Left lobe of liver (tissue), 2 donors: ENCODE measurements around the gene EVX1. TPM values are rescaled to one million over a fixed set of nuclear protein-coding genes. Genes with fewer than 3 reads are reported as not detected.
A peak's percentile ranks its signal among the peaks of the same experiment; 100 is the strongest.

Experiments used
- ATAC-seq: fragments of 200-7000 bp; cut with Tn5 transposase; one replicate; pipeline ENCODE4 v1.9.1; 2020; ENCODE audit warnings: mild to moderate bottlenecking, moderate library complexity
- DNase-seq: peaks from one replicate; pipeline ENCODE4 v3.0.0-alpha.2; 2020; ENCODE audit warnings: low spot score
- total RNA-seq: library from RNA; stranded (reverse); gene quantifications from one replicate; pipeline ENCODE4 v1.2.1, GENCODE V29; 2021
- donor health status: DM: no; HTN: no; CAD: no; lungs with moderate emphysema.
- donor health status: DM: no; HTN: yes; CAD: no.

EVX1 gene
- total RNA-seq, 1 donor from 2014 or later: not detected

DNA sequence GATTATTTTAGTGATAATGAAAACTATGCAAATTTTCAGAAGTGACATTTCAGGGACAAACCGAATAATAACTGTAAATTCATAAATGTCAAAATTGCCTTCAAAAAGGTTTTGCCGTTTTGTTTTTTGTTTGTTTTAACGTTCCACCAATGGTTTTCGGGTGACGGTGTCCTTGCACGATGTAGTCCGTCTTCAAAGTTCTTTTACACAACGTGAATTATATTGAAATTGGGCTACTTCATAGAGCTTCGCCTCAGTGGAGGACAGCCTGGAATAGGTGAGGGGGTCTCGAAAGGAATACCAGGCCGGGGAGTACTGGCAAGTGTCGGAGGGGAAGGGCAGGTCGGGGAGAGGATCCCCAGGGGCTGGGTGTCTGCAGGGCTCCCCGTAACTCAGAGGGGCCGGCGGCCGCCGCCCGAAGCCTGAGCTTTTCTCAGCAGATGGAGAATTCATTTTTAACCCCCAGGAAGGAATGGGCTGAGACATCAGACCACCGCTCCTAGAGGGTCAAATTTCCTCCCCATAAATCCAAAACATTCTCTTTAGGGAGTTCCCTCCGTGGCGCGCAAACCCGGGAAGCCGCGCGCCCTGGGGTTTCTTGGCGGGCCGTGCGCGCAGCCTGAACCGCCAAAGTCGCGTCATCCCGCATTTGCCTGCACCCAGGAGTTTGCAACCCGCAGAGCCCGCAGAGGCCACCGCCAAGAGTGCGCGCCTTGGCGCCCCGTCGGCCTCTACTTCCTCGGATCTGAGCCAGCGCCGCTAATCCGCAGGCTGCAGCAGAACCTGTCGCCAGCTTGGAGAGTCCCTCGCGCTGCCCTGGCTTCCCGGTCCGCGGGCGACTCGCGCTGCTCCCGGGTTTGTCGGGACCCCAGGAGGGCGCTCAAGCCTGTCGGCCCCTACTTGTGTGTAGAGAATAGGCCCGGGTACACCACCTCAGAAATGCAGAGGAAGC, 17.3 kb upstream of the EVX1 start:
- DNase-seq: no peak

DNA sequence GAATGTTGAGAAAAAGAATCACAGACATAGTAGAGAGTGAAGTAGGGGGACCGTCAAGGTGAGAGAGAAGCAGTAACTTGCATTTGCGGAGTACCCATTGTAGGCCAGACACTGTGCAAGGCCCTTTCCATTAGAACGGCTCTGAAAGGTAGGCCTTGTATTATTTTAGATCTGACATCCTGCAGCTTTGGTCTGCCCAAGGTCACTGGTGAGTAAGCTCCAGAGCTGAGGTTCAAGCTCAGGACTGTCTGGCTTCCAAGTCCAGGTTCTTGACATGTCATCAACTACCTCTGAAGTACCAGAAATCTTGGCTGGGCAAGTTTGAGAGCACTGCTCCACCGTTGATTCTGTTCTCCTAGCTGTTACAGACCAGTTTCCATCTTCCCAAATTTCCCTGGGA, 13.2 kb upstream of the EVX1 start:
- DNase-seq (no peak), ATAC-seq (no peak)

More for the DNA sequence above, 17.3 kb upstream of the EVX1 start:
- ATAC-seq: no peak

DNA sequence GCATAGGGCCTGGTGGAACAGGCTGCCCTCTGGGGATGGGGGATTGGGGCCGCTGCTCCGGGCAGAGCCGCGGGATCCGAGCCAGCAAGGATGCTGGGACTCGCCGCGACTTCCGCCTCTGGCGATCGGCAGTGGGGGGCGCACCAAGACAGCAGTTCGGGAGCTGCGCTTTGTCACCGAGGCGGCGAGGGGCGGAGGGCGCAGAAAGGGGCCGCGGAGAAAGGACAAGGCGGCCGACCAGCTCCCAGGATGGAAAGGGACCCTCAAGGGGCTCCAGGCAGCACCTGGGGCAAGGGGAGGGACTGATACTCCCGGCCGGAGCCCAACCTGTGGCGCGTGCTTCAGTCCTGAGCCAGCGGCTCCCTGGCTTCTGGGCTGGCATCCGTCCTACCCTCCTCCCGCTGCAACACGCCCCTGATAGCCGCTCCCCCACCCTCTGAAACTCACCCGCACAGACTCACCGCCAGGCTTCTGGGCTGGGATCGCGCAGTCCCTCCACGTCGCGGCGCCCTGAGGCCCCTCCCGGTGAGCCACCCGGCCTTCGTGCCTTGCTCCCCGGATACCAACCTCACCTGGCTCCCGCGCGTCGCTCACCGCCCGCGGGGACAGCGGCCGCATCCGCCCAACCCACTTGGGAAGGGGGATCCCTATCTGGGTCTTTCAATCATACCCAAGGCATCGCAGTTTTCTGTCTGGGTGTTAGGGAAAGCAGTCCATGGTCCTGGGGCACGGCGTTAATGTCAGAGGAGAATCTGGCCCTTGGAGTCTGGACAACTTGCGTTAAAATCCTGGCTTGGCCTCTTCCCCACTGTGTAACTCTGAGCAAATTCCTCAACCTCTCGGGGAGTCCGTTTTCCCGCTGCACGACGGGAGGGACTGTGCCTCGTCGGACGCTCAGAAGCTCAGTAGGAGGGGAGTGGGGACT, 7.0 kb upstream of the EVX1 start:
- ATAC-seq (peak; percentile 79), DNase-seq (no peak)

DNA sequence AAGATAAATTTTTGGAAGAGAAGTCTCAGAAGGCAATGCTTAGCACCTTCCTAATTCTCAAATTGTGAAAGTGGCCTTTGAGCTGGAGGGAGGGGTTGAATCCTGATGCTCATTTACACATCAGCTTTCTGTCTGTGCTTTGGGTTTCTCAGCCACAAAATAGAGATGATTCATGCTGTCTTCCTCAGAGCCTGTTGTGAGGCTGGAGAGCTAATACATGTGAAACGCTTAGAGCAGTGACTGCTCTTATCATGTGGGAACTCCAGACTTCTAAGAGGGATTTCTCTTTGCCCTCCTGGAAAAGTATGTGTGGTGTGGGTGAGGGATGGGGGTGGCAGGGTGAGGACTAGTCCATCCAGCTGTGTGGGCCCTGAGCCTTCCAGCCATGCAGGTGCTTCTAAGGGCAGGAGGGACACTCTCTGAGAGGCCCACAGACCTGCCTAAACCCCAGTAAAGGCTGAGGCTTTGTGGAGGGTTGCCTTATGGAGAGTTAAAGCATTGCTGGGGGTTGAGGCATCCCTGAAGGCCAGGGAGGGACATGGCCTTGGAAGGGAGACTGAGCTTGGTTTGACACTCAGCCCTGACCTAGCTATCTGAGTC, 4.8 kb upstream of the EVX1 start:
- ATAC-seq: no peak
- no peak for DNase-seq

DNA sequence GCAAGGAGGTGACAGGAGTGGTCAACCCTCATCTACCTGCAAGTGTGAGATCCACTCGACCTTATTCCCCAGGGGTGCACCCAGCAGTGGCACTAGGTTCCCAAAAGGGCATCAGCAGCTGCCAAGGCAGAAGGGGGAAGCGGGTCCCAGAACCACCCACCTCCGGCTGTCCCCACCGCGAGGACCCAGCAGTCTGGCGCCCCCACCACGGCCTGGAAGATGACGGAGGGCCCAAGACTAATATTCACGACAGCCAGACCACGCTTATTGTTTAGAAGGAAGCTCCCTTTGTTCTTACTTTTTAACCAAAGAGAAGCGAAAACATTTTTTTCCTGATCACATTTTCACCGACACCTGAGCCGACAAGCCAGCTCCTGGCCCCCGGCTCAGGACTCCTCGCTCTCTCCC, 3.6 kb upstream of the EVX1 start:
- ATAC-seq (no peak), DNase-seq (no peak)

DNA sequence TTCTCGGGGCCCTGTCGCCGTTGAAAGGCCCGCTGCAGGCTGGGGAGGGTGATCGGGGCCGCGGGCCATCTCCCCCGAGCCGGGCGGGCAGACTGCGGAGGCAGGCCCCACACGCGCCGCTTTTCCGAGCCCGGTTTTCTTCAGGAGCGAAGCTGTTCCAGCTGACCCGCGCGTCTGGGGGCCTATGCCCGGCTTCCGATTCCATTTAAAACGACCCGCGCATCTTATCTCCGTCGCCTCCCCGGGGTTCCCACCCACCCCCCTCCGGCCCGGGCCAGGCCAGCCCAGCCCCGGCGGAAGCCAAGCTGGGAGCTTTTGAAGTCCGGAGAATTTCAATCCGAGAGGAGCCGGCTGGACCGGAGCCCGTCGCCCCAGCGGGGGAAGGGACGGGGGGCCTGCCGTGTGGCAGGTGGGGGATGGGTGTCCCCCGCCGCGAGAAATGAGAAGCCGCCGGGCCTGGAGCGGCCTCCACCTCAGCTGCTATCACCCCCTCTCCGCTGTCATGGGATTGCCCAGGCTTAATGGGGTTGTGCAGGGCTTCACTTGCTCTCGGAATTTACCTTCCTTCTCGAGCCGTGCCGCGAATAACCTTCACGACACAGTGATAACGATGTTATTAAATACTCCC, 3.1 kb upstream of the EVX1 start:
- ATAC-seq (no peak), DNase-seq (no peak)

DNA sequence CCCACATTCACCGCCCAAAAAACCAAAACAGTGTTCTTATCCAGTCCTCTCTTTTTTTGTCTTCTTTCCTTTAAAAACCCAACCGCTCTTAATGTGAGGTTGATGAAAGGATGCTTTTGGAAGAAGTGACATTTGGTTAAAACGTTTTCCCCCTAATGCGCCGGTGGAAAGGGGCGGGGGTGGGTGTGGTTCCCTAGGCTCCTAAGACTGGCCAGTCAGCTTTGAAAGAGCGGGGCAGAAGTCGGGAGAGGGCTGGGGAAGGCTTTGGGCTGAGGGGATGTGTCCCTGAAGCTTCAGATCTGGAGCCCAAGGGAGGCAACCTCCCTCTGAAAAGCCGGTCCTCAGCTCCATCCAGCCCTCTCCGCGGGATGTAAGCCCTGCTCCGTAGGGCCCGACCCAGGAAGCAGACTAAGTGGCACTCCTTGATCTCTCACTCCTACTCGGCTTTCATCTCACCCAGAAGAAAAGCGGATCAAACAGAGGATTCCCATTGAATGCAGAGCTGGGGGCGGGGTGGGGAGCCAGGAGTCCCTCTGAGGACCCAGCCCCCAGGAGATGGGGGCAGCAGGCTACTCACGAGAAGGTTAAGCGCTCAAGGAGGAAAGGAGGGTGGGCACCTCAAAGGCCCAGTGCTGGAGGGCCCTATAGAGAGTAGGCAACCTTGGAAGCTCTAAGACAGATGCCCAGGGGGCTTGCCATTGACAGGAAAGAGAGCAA, 2.4 kb upstream of the EVX1 start:
- no peak for DNase-seq
- ATAC-seq: no peak

DNA sequence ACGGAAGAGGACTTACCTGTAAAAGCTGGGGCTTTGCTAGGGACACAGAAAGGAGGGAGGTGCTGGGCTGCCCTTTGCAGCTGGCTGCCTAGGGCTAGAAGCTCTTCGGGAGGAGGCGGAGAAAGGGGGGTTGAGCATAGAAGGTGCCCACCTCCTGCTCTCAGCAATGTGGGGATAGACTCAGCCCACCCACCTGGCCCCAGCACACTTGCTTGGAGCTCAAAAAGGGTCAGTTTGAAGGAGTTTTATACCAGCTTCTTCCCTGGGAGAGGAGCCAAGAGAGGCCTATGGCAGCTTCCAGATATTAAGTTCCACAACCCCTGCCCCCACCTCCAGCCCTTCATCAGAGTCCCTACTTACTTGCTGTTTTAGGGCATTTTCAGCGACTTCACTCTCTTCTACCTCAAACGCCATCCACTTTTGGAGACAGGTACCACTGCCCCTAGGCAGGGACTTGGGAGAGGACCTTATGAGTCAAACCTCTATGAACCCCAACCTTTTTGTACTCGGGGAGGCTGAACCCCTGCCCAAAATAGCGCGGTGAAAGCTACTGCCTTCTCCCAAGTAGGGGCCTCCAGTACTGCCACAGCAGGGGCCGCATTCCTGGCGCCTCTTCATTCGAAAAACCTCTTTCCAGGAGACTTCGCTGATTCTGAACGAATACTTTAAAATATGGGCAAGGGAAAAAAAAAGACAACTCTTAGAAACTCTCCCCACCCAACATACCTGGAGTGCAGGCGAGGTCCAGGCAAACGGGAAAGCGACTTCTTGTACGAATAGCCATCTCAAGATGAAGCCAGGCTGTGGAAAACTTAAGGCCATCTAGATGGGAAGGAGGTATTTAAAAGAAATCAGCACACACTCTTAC, 1.2 kb upstream of the EVX1 start:
- ATAC-seq: no peak
- DNase-seq: no peak

DNA sequence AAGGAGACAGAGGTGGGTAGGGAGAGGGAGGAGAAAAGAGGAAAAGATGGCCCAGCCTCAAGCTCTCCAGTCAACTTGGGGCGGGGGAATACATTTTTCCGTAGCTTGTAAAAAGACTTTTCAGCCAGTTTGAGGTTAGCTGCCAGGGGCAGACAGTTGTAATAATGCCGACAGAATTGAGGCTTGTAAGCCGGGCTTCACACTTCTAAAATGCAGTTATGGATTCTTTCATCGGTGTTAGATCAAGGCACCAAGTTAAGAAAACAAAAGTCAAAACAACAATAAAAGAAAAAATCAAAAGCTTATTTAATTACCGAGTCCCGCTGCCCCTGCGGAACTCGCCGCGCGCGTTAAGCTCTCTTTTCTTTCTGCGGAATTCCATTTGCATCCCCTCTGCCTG, 448 bp upstream of the EVX1 start:
- ATAC-seq (no peak), DNase-seq (no peak)

DNA sequence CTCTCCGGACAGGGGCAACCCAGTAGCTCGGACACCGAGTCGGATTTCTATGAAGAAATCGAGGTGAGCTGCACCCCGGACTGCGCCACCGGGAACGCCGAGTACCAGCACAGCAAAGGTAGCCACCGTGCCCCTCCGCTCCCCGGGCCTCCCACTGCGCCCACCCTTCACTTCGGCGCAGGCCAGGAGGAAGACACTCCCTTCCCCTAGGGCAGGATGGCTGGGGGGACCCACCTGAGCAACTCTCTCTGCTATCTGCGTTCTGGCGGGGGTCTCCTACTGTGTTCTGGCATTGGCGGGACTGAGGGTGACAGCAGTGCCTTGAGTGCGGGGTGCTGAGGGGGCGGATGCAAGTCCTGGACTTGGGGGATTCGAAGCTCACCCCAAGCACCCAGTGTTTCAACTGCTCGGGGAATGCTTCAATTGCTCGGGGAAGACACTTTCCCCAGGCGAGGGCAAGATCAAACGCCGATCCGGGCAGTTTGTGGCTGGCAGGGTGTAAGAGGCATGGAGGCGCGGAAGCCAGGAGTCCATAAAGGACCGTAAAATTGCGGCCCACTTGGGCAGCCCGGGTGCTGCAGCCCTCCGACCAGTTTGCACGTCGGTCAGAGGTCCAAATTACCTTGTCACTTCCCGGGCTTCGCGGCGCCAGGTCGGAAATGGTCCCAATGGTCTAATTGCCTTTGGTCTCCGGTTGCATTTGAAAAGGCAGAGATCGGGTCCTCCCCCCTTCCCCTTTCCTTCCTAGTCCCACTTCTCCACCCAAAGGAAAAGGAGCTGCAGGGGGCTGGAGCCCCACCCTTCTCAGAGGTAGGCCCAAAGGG, 950 bp downstream of the EVX1 start:
- no peak for ATAC-seq
- no peak for DNase-seq

DNA sequence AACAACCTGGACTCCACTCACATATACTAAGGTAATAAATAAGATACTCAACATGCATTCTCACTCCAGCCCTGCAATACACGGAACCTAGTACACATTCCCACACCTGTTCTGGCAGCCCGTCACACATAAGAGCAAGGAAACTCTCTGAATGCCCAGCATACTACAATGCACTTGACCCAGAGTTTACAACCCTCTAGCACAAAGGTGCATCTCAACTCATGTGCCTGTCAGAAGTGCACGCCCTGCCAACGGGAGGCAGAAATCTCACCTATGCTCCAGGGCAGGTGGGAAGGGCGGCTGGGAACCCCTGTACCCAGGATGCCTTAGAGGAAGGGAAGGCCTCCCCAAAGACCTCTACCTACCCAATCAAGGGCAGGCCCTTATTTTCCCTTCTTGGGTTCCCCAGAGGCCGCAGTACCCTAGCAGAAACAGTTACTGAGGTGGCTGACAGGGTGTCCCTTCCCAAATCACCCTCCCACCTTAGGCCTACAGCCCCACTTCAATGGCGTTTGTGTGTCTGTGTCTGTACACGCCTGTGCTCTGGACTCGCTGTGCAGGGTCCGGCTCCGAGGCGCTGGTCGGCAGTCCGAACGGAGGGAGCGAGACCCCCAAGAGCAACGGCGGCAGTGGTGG, 2.0 kb downstream of the EVX1 start:
- DNase-seq (no peak), ATAC-seq (no peak)

DNA sequence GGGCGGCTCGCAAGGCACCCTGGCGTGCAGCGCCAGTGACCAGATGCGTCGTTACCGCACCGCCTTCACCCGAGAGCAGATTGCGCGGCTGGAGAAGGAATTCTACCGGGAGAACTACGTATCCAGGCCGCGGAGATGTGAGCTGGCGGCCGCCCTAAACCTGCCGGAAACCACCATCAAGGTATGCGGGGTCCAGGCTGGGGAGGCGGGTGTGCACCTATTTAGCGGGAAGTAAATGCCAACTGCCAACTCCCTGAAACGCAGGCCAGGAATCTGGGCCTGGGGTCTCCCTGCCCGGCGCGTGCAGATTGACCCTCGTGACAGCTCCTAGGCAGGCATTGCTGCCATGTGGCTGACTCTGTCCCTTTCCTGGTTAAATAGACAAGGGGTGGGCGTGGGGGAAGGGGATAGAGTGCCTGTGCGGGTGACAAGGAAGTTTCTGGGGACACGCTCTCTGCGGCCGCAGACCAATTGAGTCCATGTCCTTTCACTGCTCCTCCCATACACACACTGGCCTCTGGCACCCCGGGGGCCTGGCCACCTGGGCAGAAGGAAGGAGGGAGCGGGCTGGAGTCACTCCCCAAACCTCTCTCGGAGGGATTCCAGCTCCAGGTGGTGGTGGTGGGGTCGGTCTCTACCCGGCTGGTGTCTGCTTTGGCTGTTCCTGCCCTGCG, 2.7 kb downstream of the EVX1 start:
- ATAC-seq (no peak), DNase-seq (no peak)

DNA sequence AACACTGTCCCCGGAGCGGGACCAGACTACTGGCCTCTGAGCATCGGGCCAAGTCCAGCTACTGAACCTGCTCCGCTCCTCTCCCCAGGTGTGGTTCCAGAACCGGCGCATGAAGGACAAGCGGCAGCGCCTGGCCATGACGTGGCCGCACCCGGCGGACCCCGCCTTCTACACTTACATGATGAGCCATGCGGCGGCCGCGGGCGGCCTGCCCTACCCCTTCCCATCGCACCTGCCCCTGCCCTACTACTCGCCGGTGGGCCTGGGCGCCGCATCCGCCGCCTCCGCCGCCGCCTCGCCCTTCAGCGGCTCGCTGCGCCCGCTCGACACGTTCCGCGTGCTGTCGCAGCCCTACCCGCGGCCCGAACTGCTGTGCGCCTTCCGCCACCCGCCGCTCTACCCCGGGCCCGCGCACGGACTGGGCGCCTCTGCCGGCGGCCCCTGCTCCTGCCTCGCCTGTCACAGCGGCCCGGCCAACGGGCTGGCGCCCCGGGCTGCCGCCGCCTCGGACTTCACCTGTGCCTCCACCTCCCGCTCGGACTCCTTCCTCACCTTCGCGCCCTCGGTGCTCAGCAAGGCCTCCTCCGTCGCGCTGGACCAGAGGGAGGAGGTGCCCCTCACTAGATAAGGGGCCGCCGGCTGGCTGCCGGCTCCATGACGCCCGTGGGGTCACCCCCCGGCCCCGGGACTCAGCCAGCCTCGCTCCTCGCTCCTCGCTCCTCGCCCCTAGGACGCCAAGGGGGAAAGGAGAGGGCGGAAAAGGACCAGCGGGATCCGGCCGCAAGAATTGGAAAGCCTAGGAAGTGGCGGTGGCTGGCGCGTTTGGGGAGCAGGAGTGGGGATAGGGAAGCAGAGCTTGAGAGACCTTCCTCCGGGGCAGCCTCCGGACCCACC, 3.4 kb downstream of the EVX1 start:
- ATAC-seq (peak; percentile 47), DNase-seq (no peak)

DNA sequence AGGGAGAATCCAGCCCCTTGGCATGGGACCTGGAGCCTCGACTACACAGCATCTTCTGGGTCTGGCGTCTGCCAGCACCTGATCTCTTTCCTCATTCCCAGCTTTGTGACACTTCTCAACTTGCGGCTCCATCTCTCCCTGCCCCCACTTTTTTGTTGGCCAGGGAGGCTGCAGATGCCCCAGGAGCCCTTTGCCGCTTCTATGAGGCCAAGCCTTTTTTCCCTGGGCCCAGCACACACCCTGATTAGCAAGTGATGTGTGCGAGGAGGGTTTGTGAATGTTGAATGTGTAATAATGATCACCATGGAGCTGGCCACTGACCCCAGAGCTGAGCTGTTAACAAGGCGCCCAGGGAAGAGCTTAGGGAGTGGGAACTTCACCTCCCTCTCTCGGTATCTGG, 4.4 kb downstream of the EVX1 start:
- ATAC-seq (no peak), DNase-seq (no peak)

DNA sequence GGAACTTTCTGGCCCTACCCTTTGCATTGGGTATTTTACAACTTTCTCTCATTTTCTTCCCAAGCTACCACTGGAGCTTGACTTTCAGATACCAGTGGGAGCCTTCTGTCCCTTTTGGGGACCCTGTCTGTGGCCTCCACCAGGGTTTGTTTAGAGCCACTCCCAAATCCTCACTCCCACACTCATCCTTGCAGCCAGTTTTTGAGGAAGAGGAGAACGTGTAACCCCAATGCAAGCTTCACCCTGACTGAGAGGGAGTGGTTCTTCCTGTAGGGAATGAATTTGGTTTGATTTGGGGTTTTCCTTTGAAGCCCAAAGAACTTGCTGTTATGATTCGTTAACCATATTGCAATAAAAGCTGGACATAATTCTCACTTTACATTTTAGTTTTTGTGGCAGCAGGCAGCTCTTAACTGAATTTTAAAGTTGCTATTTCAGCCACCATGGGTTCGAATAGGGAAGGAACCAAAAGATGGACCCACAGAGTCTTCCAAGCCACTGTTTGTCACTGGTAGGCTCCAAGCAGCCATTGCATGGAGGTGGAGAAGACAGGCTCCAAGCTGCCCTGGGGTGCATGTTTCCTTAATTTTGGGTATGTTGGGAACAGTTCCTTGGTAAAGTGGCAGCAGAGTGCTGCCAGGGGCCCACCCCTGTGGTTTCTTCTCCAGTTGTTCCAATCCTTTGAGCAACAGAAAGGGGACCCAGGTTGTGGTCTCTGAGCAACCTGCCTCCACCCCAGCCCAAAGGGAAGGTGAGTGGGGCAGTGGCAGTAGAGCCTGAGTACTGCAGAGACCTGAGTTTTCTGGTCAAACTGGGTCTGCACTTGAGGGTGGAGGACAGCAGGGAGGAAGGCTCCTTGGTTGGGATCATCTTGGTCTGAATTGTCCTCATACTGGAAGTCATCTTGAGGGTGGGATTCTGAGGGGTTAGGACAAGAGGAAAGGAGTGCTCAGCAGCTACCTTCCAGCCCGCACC, 5.1 kb downstream of the EVX1 start:
- DNase-seq (no peak), ATAC-seq (no peak)
